MCF 10A (cell line): ENCODE results near the gene SCNN1B. TPM values are rescaled to one million over a fixed set of nuclear protein-coding genes. Genes with fewer than 3 reads are reported as not detected.
"Not testable (repeated sequence)": the region's sequence is repeated elsewhere in the genome, so short reads cannot be mapped to it uniquely, and the experiment has no call there.

Experiments
- Bru-seq: library from RNA; stranded (reverse); fragments of 400-500 nt; gene quantifications from one replicate; lab custom pipeline; 2021; lab: Mats Ljungman, UMichigan
- BruChase-seq, 2 experiments: library from RNA; stranded (reverse); fragments of 400-500 nt; gene quantifications; one replicate each; lab custom pipeline; 2021; lab: Mats Ljungman, UMichigan
- BruUV-seq: library from RNA; stranded (reverse); fragments of 400-500 nt; replicated peaks from 2 replicates; lab custom pipeline; 2021; lab: Mats Ljungman, UMichigan
- CTCF ChIA-PET: fragments of 300-600 bp; sonication (Branson Sonifier 250); formaldehyde crosslinking; extraction: SDS; loops from one replicate; lab custom pipeline; 2021; ENCODE audit warnings: antibody characterized with exemption, inconsistent platforms; lab: Yijun Ruan, JAX
- POLR2A ChIA-PET: fragments of 300-600, 350-650 bp; sonication (Branson Sonifier 250); formaldehyde crosslinking; extraction: SDS; loops from one replicate; lab custom pipeline; 2020; ENCODE audit warnings: antibody characterized with exemption, inconsistent platforms; lab: Yijun Ruan, JAX
- DNase-seq: peaks from one replicate; pipeline ENCODE4 v3.0.0-alpha.2; 2018; ENCODE audit not compliant: unreplicated experiment
- H3K27ac Mint-ChIP-seq: one replicate; pipeline ENCODE4 v1.8.0; 2022; ENCODE audit warnings: mild to moderate bottlenecking, low read depth, mixed read lengths; ENCODE audit not compliant: unreplicated experiment
- H3K27me3 Mint-ChIP-seq: one replicate; pipeline ENCODE4 v1.8.0; 2022; ENCODE audit warnings: mixed read lengths; ENCODE audit not compliant: insufficient read depth, unreplicated experiment
- H3K36me3 Mint-ChIP-seq: one replicate; pipeline ENCODE4 v1.8.0; 2022; ENCODE audit warnings: mild to moderate bottlenecking, moderate library complexity, mixed read lengths; ENCODE audit not compliant: insufficient read depth, unreplicated experiment
- H3K4me1 Mint-ChIP-seq: one replicate; pipeline ENCODE4 v1.8.0; 2022; ENCODE audit warnings: mixed read lengths; ENCODE audit not compliant: insufficient read depth, unreplicated experiment
- H3K4me3 Mint-ChIP-seq: one replicate; pipeline ENCODE4 v1.8.0; 2022; ENCODE audit warnings: mild to moderate bottlenecking, moderate library complexity, mixed read lengths; ENCODE audit not compliant: unreplicated experiment
- H3K9me3 Mint-ChIP-seq: one replicate; pipeline ENCODE4 v1.8.0; 2022; ENCODE audit warnings: mixed read lengths; ENCODE audit not compliant: unreplicated experiment
- CTCF ChIP-seq: fragments of 200-600 bp; IDR thresholded peaks from one replicate; pipeline ENCODE4 v1.8.0; 2022; ENCODE audit warnings: antibody characterized with exemption, mild to moderate bottlenecking; ENCODE audit not compliant: unreplicated experiment
- intact Hi-C: fragments of 100-400 bp; cut with micrococcal nuclease; formaldehyde crosslinking; loops from 2 replicates; pipeline ENCODE4 v1.14.1; 2022
- long read RNA-seq: library from polyadenylated mRNA; stranded (forward); transcript quantifications from one replicate; pipeline ENCODE4 v2.0.0, GENCODE V29; 2022
- total RNA-seq: library from RNA; stranded (reverse); gene quantifications from 2 replicates; pipeline ENCODE4 v1.2.3, GENCODE V29; 2022

Gene SCNN1B
- total RNA-seq (9.5 and 12.5 TPM in 2 replicates), Bru-seq, nascent RNA (percentile 32 among the genes with signal in this experiment), BruChase-seq, experiment 1, labeled RNA remaining after a 6-hour chase (percentile 32 among the genes with signal in this experiment), BruChase-seq, experiment 2, labeled RNA remaining after a 2-hour chase (percentile 30 among the genes with signal in this experiment)
- long read RNA-seq, transcript SCNN1B-202 (13 exons, 2,597 nt): major isoform, 22 of 39 reads
- long read RNA-seq, partial matches to known transcripts: 5 of 39 reads
- long read RNA-seq, other reads (novel, unspliced or antisense): 12 of 39 reads

DNA sequence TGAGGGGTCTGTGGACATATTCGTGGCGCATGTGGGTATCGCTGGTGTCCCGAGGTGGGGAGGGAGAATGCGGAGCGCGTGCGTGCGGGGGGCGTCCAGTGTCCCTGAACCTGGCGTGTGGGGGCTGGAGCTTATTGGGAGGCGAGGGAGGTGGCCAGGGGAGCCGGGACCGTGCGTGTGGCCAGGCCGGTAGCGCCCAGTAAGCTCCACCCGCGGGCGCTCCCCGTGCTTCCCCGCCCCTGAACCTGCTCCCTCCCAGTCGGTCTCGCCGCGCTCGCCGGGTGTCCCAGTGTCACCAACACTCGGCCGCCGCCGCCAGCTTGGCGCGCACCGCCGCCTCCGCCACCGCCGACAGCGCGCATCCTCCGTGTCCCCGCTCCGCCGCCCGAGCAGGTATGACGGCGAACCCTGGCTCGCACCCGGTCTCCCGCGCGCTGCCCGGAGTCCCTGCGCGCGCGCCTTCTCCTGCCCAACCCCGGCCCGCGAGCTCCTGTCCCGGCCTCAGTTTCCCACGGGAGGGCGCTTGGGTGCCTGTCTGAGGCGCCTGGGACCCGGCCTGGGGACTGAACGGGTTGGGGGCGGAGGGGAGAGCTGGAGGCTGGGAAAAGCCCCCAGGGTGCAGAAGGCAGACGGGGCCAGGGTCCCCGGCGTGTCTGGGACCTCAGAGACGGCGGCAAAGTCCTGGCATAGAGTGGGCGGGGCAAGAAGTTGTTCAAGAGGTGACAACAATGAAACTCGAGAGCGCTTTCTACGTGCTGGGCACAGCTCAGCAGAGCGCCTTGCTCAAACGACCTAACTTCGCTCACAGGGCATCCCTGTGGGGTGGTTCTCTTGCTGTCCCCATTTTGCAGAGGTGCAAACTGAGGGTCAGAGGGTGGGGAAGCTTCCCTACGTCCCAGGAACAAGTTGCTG lies at the start of gene SCNN1B:
Gene SCNN1B (plus strand): TSS at position 258 of the 912 bp plus-strand sequence. CDS start 46,298 bp downstream, outside the sequence.
- ChIA-PET CTCF (interaction anchor here (0.5 to 2.3 kb wide), 5 partner anchors 45 to 133 kb away, joined by 3 to 23 read pairs (median 4); partner anchors contain the start of gene SCNN1G), POLR2A (interaction anchor here (0.9 to 1.8 kb wide), 8 partner anchors 10 to 61 kb away, joined by 3 to 13 read pairs (median 5); no protein-coding TSS in a partner anchor)
- no peak for DNase-seq
- intact Hi-C loops: loop anchor here (5.0 kb wide), 1 partner anchor 120 kb away; the partner anchor contains the start of gene SCNN1G
- TF ChIP-seq CTCF: no peak
- Mint-ChIP-seq H3K9me3 (no peaks in the 10 kb centered on the region), H3K4me3 (peak within 1 kb of the TSS; percentile 74), H3K36me3 (no peaks in the 10 kb centered on the region), H3K4me1 (peaks cover 20% of the 10 kb centered on the region), H3K27me3 (no peaks in the 10 kb centered on the region), H3K27ac (no peak within 1 kb of the TSS)
- BruUV-seq: no TSS peak

DNA sequence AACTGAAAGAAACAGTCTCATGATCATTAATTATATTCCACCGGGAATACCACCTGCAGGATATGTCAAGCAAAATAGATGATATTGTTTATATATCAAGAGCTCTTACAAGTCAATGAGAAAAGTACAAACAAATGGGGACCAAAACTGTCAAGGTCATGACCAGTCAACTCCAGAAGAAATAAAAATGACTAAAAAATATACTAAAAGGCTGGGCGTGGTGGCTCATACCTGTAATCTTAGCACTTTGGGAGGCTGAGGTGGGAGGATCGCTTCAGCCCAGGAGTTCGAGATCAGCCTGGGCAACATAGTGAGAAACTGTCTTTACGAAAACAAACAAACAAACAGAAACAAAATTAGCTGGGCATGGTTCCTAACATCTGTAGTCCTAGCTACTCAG lies 49.8 kb upstream of the SCNN1B start:
- H3K27me3 Mint-ChIP-seq: no peaks in the 10 kb centered on the region
- DNase-seq: no peak
- peaks cover 29% of the 10 kb centered on the region for H3K4me1 Mint-ChIP-seq
- CTCF ChIA-PET: interaction anchor here (0.6 to 2.1 kb wide), 5 partner anchors 11 to 514 kb away, joined by 3 to 8 read pairs (median 3); no protein-coding TSS in a partner anchor
- H3K4me3 Mint-ChIP-seq: no peak overlapping the region
- POLR2A ChIA-PET: interaction anchor here (0.6 to 1.0 kb wide), 3 partner anchors 27 to 174 kb away, joined by 3 to 4 read pairs (median 3); no protein-coding TSS in a partner anchor
- no peaks in the 10 kb centered on the region for H3K9me3 Mint-ChIP-seq
- no peaks in the 10 kb centered on the region for H3K36me3 Mint-ChIP-seq
- no peak for TF ChIP-seq CTCF
- no TSS peak for BruUV-seq
- no peak overlapping the region for H3K27ac Mint-ChIP-seq
- intact Hi-C loops: no loop called here

GRCh38 chr16:23253650-23254049 lies 48.5 kb upstream of the SCNN1B start:
- H3K9me3 Mint-ChIP-seq, BruUV-seq, H3K27me3 Mint-ChIP-seq, intact Hi-C loops, DNase-seq, H3K27ac Mint-ChIP-seq, H3K36me3 Mint-ChIP-seq, H3K4me3 Mint-ChIP-seq: not testable (repeated sequence)
- ChIA-PET POLR2A (interaction anchor here (1.6 to 9.7 kb wide), 3 partner anchors 29 to 110 kb away, joined by 6 to 204 read pairs (median 8); no protein-coding TSS in a partner anchor), CTCF (interaction anchor here (1.0 to 1.3 kb wide), 2 partner anchors 26 to 66 kb away, joined by 3 to 6 read pairs; no protein-coding TSS in a partner anchor)
- H3K4me1 Mint-ChIP-seq: peaks cover 36% of the 10 kb centered on the region

GRCh38 chr16:23254338-23254737 lies 47.8 kb upstream of the SCNN1B start:
- no peaks in the 10 kb centered on the region for H3K36me3 Mint-ChIP-seq
- TF ChIP-seq CTCF: no peak
- CTCF ChIA-PET: interaction anchor here (0.6 to 1.3 kb wide), 4 partner anchors 25 to 1263 kb away, joined by 3 to 6 read pairs (median 3); no protein-coding TSS in a partner anchor

More at GRCh38 chr16:23254338-23254737, 47.8 kb upstream of the SCNN1B start:
- Mint-ChIP-seq H3K27ac (peak overlapping the region; percentile 82), H3K4me1 (peaks cover 40% of the 10 kb centered on the region), H3K27me3 (no peaks in the 10 kb centered on the region), H3K9me3 (no peaks in the 10 kb centered on the region), H3K4me3 (no peak overlapping the region)
- peak; percentile 75 for DNase-seq
- BruUV-seq: no TSS peak
- intact Hi-C loops: no loop called here
- POLR2A ChIA-PET: interaction anchor here (0.7 to 9.7 kb wide), 7 partner anchors 28 to 170 kb away, joined by 3 to 204 read pairs (median 4); no protein-coding TSS in a partner anchor
